MM.1S (cell line): ENCODE measurements around the gene OSBP2.

Experiments
- DNase-seq: peaks from one replicate; pipeline ENCODE4 v3.0.0-alpha.2; 2015
- H2AFZ ChIP-seq: fragments of 300-600 bp; sonication (generic); 2 replicates; pipeline ENCODE4 v1.6.0; 2016; ENCODE audit warnings: antibody characterized with exemption, low read length
- H3F3A ChIP-seq: fragments of 300-600 bp; sonication (generic); 2 replicates; pipeline ENCODE4 v1.6.1; 2016; ENCODE audit warnings: mild to moderate bottlenecking, antibody characterized with exemption, low read length, moderate library complexity, mixed read lengths; ENCODE audit not compliant: insufficient read depth
- H3K27ac ChIP-seq: fragments of 300-600 bp; sonication (generic); 2 replicates; pipeline ENCODE4 v1.5.1; 2016; ENCODE audit warnings: mild to moderate bottlenecking, low read length
- H3K27me3 ChIP-seq: fragments of 300-600 bp; sonication (generic); replicated peaks from 2 replicates; pipeline ENCODE4 v1.6.0; 2016; ENCODE audit warnings: low read length; ENCODE audit not compliant: insufficient read depth
- H3K36me3 ChIP-seq: fragments of 300-600 bp; sonication (generic); replicated peaks from 2 replicates; pipeline ENCODE4 v1.6.1; 2016; ENCODE audit warnings: mild to moderate bottlenecking, low read length, mixed read lengths; ENCODE audit not compliant: insufficient read depth
- H3K4me1 ChIP-seq: fragments of 300-600 bp; sonication (generic); 2 replicates; pipeline ENCODE4 v1.6.1; 2016; ENCODE audit warnings: low read length, mixed read lengths
- H3K4me2 ChIP-seq: fragments of 300-600 bp; sonication (generic); 2 replicates; pipeline ENCODE4 v1.6.0; 2016; ENCODE audit warnings: low read depth, low read length
- H3K4me3 ChIP-seq: fragments of 300-600 bp; sonication (generic); 2 replicates; pipeline ENCODE4 v1.5.1; 2016; ENCODE audit warnings: low read length, mixed read lengths
- H3K79me2 ChIP-seq: fragments of 300-600 bp; sonication (generic); 2 replicates; pipeline ENCODE4 v1.6.1; 2016; ENCODE audit warnings: mixed run types, low read length, mixed read lengths
- H3K9ac ChIP-seq: fragments of 300-600 bp; sonication (generic); 2 replicates; pipeline ENCODE4 v1.6.1; 2016; ENCODE audit warnings: low read length, mixed read lengths
- H3K9me2 ChIP-seq: fragments of 300-600 bp; sonication (generic); replicated peaks from 2 replicates; pipeline ENCODE4 v1.6.1; 2016; ENCODE audit warnings: mild to moderate bottlenecking, low read length, mixed read lengths; ENCODE audit not compliant: insufficient read depth
- H3K9me3 ChIP-seq: fragments of 300-600 bp; sonication (generic); replicated peaks from 2 replicates; pipeline ENCODE4 v1.6.1; 2016; ENCODE audit warnings: mild to moderate bottlenecking, low read length, mixed read lengths; ENCODE audit not compliant: insufficient read depth
- H4K20me1 ChIP-seq: fragments of 300-600 bp; sonication (generic); 2 replicates; pipeline ENCODE4 v1.6.1; 2016; ENCODE audit warnings: mild to moderate bottlenecking, low read length, moderate library complexity, mixed read lengths; ENCODE audit not compliant: insufficient read depth
- CTCF ChIP-seq: fragments of 300-600 bp; sonication (generic); IDR thresholded peaks from 2 replicates; pipeline ENCODE4 v1.5.1; 2016; ENCODE audit warnings: antibody characterized with exemption, low read length, mixed read lengths
- EZH2 ChIP-seq: fragments of 300-600 bp; sonication (generic); optimal IDR thresholded peaks from 2 replicates; pipeline ENCODE3; 2017; ENCODE audit warnings: low read depth, mild to moderate bottlenecking, antibody characterized with exemption, low read length, mixed read lengths
- EZH2phosphoT487 ChIP-seq: fragments of 300-600 bp; sonication (generic); IDR thresholded peaks from 2 replicates; pipeline ENCODE4 v1.6.1; 2018; ENCODE audit warnings: antibody characterized with exemption, low read length

Gene OSBP2

GRCh38 chr22:30664798-30665197 is 29.9 kb upstream of the OSBP2 start:
- no peaks in the 10 kb centered on the region for H3K9me2 ChIP-seq
- H3K27me3 ChIP-seq = peaks cover 8% of the 10 kb centered on the region
- H3K27ac ChIP-seq = no peak overlapping the region
- H3K36me3 ChIP-seq = no peaks in the 10 kb centered on the region
- H4K20me1 ChIP-seq = no peaks in the 10 kb centered on the region
- no peaks in the 10 kb centered on the region for H3F3A ChIP-seq
- no peaks in the 10 kb centered on the region for H3K79me2 ChIP-seq
- H3K9ac ChIP-seq = no peak overlapping the region
- DNase-seq = no peak
- no peaks in the 10 kb centered on the region; the same call in 1 of the 2 replicates for H3K4me1 ChIP-seq
- no peak overlapping the region for H2AFZ ChIP-seq
- no peaks in the 10 kb centered on the region for H3K9me3 ChIP-seq
- no peak for TF ChIP-seq EZH2phosphoT487
- TF ChIP-seq EZH2 = no peak
- no peak for TF ChIP-seq CTCF
- no peak overlapping the region for H3K4me2 ChIP-seq
- no peak overlapping the region for H3K4me3 ChIP-seq

- no peaks in the 10 kb centered on the region for H3K9me3 ChIP-seq
- no peaks in the 10 kb centered on the region for H3F3A ChIP-seq
- H2AFZ ChIP-seq = no peak overlapping the region
- no peak overlapping the region for H3K27ac ChIP-seq
- no peaks in the 10 kb centered on the region for H3K36me3 ChIP-seq
- H3K9ac ChIP-seq = no peak overlapping the region
- TF ChIP-seq EZH2phosphoT487 (no peak), CTCF (no peak), EZH2 (no peak)
- no peaks in the 10 kb centered on the region for H4K20me1 ChIP-seq
- no peak for DNase-seq
- no peak overlapping the region for H3K4me3 ChIP-seq
- no peaks in the 10 kb centered on the region for H3K79me2 ChIP-seq
- peaks cover 8% of the 10 kb centered on the region for H3K27me3 ChIP-seq
- H3K4me2 ChIP-seq = no peak overlapping the region
- H3K9me2 ChIP-seq = no peaks in the 10 kb centered on the region
- H3K4me1 ChIP-seq = no peaks in the 10 kb centered on the region; the same call in 1 of the 2 replicates
Observed at GRCh38 chr22:30665266-30665665, 29.4 kb upstream of the OSBP2 start.

GRCh38 chr22:30665786-30666185 is 28.9 kb upstream of the OSBP2 start:
- TF ChIP-seq CTCF = no peak
- no peak for TF ChIP-seq EZH2
- TF ChIP-seq EZH2phosphoT487 = no peak
- Histone ChIP-seq H3K4me3 (no peak overlapping the region), H3K27me3 (peaks cover 8% of the 10 kb centered on the region), H3K4me2 (no peak overlapping the region), H3K36me3 (no peaks in the 10 kb centered on the region), H3F3A (no peaks in the 10 kb centered on the region), H4K20me1 (no peaks in the 10 kb centered on the region), H3K9ac (no peak overlapping the region), H2AFZ (no peak overlapping the region), H3K9me2 (no peaks in the 10 kb centered on the region), H3K9me3 (no peaks in the 10 kb centered on the region), H3K4me1 (no peaks in the 10 kb centered on the region; the same call in 1 of the 2 replicates), H3K27ac (no peak overlapping the region), H3K79me2 (no peaks in the 10 kb centered on the region)
- DNase-seq = no peak
